GM12801 (cell line): ENCODE data around the gene SYTL3.

Source experiments
- CTCF ChIP-seq: IDR thresholded peaks from one replicate; pipeline ENCODE4 v1.5.1; 2011; ENCODE audit warnings: control low read depth; ENCODE audit not compliant: insufficient read length; ENCODE audit errors: extremely low read depth

Gene SYTL3

DNA sequence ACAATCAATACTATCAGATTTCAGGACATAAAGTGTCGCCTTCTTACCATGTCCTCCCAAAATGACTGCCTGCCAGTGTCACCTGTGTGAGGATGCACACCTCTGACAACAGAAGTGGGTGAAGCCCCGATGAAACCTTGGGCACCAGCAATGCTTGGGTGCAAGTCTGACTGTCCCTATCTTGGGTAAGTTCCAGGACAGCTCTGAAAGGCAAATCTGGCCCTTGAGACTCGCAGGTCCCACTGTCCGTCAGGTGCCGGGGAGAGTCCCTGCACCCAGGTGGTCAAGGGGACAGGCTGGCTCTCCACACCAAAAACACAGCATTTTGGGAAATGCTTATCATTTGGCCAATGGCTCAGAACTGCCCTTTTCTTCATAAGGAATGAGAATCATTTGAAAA, 126.0 kb downstream of the SYTL3 start:
- no peak for TF ChIP-seq CTCF

- no peak for TF ChIP-seq CTCF
These were observed 126.9 kb downstream of the SYTL3 start for GRCh38 chr6:158776737-158777136.

GRCh38 chr6:158777510-158777909, 127.7 kb downstream of the SYTL3 start:
- TF ChIP-seq CTCF: no peak

DNA sequence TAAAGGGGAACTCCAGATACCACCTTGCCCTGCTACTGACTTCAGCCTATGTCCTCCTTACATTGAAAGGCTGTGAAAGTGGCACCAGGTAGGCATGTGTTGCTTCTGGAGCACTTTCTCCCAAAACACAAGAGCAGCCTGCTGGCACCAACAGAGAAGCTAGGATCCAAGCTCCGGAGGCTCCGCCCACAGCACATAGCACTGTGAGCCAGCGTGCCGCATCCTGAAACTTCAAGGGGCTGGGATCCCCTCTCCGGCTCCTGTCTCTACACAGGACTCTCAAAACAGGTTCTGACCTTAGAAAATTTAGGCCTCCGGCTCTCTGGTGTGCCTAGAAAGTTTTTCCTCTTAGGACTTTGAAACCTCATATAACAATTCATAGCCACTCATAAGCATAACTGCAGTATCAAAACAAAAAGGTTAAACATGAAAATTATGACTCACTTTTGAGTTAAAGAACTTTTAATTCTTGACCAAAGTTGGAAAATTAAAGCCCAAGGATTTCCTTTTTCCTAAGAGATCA, 128.2 kb downstream of the SYTL3 start:
- no peak for TF ChIP-seq CTCF

GRCh38 chr6:158780246-158780884, 130.5 kb downstream of the SYTL3 start:
- TF ChIP-seq CTCF: no peak

GRCh38 chr6:158780988-158781691, 131.3 kb downstream of the SYTL3 start:
- no peak for TF ChIP-seq CTCF

- no peak for TF ChIP-seq CTCF
These were observed 132.0 kb downstream of the SYTL3 start for GRCh38 chr6:158781692-158782373.
